H1 (cell line): ENCODE data around the gene GPNMB.

ENCODE experiments used
- EZH2 ChIP-seq: fragments of 200-600 bp; sonication (generic); IDR thresholded peaks from 2 replicates; pipeline ENCODE4 v1.7.1; 2012; ENCODE audit warnings: low read depth, mild to moderate bottlenecking, moderate library complexity, low read length, inconsistent platforms; ENCODE audit not compliant: severe bottlenecking
- POLR2A ChIP-seq, 2 experiments: IDR thresholded peaks; 1 replicate in 1 of 2; 2 replicates in 1 of 2; pipeline ENCODE4 v1.6.1; 2011; ENCODE audit warnings: low read depth in 2 of 2, low read length in 2 of 2, mild to moderate bottlenecking in 2 of 2; ENCODE audit errors: control extremely low read depth in 1 of 2
- RFX5 ChIP-seq: IDR thresholded peaks from 2 replicates; pipeline ENCODE4 v1.6.1; 2011; ENCODE audit warnings: low read depth, low read length, improper control_type of control experiment, borderline replicate concordance
- RXRA ChIP-seq: IDR thresholded peaks from 2 replicates; pipeline ENCODE4 v1.6.1; 2011; ENCODE audit warnings: low read depth, mild to moderate bottlenecking, low read length, moderate library complexity; ENCODE audit not compliant: insufficient read depth
- SP1 ChIP-seq: IDR thresholded peaks from 2 replicates; pipeline ENCODE4 v1.6.1; 2011; ENCODE audit warnings: low read depth, low read length
- TCF12 ChIP-seq: IDR thresholded peaks from 2 replicates; pipeline ENCODE4 v1.6.1; 2011; ENCODE audit warnings: low read depth, mild to moderate bottlenecking, low read length
- ZNF274 ChIP-seq: IDR thresholded peaks from 2 replicates; pipeline ENCODE4 v1.7.0; 2012; ENCODE audit warnings: low read length, borderline replicate concordance; ENCODE audit errors: extremely low read depth
- TF ChIP-seq, protein P1 (sequence below), 3 experiments: IDR thresholded peaks; 1 replicate in 2 of 3; 2 replicates in 1 of 3; pipeline versions ENCODE4 v1.5.1 to v1.6.1; 2011; ENCODE audit warnings: low read length in 3 of 3, mild to moderate bottlenecking in 3 of 3, inconsistent platforms in 2 of 3, low read depth in 1 of 3, moderate library complexity in 1 of 3; ENCODE audit not compliant: insufficient read depth in 1 of 3; ENCODE audit errors: control extremely low read depth in 1 of 3

DNA sequence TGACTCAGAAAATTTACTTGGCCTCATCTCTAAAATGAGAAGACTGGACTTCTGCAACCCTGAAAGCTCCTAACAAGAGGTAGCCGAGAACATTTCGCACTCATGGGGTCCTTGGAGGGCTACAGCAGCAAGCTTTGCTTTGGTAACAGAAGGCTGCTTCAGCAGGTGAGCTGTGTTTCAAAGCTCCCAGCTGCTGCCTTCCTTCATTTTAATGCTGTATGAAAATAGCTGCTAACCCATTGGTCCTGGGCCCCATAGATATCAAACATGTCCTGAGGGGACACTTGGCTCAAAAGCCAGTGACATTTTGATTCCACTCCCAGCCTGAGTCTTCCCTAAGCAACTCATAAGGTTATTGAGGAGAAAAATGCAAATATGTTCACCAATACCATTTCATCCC lies 38.3 kb downstream of the GPNMB start:
- no peak for TF ChIP-seq SP1
- TF ChIP-seq, protein P1, sequence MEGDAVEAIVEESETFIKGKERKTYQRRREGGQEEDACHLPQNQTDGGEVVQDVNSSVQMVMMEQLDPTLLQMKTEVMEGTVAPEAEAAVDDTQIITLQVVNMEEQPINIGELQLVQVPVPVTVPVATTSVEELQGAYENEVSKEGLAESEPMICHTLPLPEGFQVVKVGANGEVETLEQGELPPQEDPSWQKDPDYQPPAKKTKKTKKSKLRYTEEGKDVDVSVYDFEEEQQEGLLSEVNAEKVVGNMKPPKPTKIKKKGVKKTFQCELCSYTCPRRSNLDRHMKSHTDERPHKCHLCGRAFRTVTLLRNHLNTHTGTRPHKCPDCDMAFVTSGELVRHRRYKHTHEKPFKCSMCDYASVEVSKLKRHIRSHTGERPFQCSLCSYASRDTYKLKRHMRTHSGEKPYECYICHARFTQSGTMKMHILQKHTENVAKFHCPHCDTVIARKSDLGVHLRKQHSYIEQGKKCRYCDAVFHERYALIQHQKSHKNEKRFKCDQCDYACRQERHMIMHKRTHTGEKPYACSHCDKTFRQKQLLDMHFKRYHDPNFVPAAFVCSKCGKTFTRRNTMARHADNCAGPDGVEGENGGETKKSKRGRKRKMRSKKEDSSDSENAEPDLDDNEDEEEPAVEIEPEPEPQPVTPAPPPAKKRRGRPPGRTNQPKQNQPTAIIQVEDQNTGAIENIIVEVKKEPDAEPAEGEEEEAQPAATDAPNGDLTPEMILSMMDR (IDR thresholded peaks at IDR 0.05; ENCODE audit: control extremely low read depth in 1 of 3, insufficient read depth in 1 of 3, low read depth in 1 of 3, low read length in 3 of 3) = no peak
- no peak for TF ChIP-seq EZH2
- TF ChIP-seq ZNF274 = no peak
- TF ChIP-seq POLR2A (IDR thresholded peaks at IDR 0.05; ENCODE audit: control extremely low read depth in 1 of 2, low read depth in 2 of 2, low read length in 2 of 2) = no peak
- TF ChIP-seq RXRA = no peak
- no peak for TF ChIP-seq TCF12
- TF ChIP-seq RFX5 = no peak
